Measurements from ENCODE around the gene MOK.

The MOK gene

DNA sequence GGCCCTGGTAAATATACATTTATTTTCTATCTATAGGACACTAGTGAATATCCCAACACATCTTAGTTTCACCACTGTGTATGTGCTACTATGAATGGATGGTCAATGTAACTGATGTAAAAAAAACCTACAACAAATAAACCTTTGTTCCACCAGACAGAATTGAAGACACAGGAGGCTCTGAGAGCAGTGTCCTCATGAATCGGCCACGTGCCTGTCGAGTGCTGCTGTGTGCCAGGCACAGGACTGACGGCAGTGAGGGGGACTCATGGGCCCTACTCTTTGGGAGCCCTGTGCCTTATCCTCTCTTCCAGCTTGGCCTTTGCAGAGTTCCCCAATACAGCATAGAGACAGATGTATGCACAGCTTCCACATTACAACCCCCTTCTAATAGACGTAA lies 39.5 kb upstream of the MOK start:
- H3K27ac ChIP-seq = no peak overlapping the region
- TF ChIP-seq, protein P1, sequence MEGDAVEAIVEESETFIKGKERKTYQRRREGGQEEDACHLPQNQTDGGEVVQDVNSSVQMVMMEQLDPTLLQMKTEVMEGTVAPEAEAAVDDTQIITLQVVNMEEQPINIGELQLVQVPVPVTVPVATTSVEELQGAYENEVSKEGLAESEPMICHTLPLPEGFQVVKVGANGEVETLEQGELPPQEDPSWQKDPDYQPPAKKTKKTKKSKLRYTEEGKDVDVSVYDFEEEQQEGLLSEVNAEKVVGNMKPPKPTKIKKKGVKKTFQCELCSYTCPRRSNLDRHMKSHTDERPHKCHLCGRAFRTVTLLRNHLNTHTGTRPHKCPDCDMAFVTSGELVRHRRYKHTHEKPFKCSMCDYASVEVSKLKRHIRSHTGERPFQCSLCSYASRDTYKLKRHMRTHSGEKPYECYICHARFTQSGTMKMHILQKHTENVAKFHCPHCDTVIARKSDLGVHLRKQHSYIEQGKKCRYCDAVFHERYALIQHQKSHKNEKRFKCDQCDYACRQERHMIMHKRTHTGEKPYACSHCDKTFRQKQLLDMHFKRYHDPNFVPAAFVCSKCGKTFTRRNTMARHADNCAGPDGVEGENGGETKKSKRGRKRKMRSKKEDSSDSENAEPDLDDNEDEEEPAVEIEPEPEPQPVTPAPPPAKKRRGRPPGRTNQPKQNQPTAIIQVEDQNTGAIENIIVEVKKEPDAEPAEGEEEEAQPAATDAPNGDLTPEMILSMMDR (conservative IDR thresholded peaks at IDR 0.05) = no peak

DNA sequence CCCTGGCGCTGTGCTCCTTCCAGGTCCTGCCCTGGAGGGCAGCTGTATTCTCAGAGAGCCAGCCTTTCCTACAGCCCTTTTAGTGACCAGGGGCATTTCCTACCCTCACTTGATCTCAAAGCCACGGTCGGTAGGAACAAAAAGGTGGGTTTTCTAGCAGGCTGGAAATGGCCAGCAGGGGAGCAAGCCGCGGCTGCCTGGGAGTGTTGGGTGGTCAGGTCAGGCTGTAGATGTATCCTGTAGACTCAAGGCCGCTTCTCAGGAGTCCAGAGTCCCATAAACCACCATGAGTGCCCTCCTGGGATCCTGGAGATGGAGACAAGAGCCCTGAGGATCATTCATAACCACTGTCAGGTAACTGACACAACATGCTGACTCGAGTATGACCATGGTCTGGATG lies 39.1 kb upstream of the MOK start:
- no peak overlapping the region for H3K27ac ChIP-seq
- TF ChIP-seq, protein P1 (conservative IDR thresholded peaks at IDR 0.05) = no peak

DNA sequence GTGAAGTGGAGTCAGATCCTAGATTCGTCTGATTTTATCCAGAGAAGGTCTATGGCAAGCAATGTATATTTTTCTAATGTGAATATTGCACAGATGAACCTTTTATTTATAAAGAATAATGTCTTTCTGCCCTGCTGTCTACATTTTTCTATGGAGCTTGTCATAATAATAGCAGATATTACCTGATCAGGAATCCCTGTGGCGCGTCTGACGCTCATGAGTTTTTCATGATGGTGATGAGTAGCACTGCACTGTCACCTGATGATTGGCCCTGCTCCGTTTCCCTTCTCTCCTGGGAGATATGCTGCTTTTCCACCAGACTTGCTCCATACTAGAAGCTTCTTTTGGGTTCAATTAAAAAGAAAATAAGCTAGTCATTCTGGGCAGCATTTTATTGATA lies 37.3 kb upstream of the MOK start:
- TF ChIP-seq, protein P1 (conservative IDR thresholded peaks at IDR 0.05) = no peak
- H3K27ac ChIP-seq = no peak overlapping the region

DNA sequence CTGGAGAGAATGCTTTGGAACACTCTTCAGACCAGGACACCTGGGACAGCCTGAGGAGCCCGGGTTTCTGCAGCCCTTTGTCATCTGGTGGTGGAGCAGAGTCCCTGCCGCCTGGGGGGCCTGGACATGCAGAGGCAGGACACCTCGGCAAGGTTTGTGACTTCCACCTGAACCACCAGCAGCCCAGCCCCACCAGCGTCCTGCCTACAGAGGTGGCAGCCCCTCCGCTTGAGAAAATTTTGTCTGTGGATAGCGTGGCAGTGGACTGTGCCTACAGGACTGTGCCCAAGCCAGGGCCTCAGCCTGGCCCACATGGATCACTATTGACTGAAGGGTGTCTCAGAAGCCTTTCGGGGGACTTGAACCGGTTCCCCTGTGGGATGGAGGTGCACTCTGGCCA lies 36.6 kb upstream of the MOK start:
- TF ChIP-seq, protein P1 (conservative IDR thresholded peaks at IDR 0.05) = no peak
- H3K27ac ChIP-seq = no peak overlapping the region

DNA sequence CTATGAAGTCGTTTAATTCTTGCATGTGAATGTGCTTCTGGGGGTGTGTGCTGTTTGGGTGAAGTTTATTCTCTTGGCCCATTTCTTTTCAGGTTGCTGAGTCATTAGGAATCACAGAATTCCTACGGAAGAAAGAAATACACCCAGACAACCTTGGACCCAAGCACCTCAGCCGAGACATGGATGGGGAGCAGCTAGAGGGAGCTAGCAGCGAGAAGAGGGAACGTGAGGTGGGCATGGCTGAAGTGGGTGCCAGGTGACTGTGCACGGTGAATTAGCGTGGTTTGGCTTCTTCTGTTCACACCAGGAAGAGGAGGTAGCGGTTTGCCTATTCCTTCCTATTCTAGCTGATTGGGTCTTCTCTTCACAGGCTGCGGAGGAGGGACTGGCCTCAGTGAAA lies 33.8 kb upstream of the MOK start:
- no peak overlapping the region for H3K27ac ChIP-seq
- TF ChIP-seq, protein P1 (conservative IDR thresholded peaks at IDR 0.05) = no peak

DNA sequence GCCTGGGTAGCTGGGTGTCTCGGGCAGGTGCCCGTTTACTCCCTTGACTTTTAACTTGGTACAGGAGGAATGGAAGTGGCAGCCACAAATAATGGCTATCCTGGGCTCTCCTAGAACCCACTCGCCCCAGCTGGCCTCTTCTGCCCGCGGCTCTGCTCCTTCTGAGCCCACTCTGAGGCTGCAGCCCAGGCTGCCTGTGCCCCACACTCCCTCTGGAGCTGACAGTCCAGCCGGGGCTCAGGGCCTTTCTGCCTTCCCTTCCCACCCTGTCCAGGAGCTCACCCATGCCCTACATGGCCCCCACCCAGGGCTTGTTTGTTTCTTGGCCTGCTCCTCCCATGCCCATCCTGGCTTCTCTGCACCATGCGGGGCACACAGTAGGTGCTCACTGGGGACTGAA lies 30.2 kb upstream of the MOK start:
- no peak overlapping the region for H3K27ac ChIP-seq
- TF ChIP-seq, protein P1 (conservative IDR thresholded peaks at IDR 0.05) = no peak

DNA sequence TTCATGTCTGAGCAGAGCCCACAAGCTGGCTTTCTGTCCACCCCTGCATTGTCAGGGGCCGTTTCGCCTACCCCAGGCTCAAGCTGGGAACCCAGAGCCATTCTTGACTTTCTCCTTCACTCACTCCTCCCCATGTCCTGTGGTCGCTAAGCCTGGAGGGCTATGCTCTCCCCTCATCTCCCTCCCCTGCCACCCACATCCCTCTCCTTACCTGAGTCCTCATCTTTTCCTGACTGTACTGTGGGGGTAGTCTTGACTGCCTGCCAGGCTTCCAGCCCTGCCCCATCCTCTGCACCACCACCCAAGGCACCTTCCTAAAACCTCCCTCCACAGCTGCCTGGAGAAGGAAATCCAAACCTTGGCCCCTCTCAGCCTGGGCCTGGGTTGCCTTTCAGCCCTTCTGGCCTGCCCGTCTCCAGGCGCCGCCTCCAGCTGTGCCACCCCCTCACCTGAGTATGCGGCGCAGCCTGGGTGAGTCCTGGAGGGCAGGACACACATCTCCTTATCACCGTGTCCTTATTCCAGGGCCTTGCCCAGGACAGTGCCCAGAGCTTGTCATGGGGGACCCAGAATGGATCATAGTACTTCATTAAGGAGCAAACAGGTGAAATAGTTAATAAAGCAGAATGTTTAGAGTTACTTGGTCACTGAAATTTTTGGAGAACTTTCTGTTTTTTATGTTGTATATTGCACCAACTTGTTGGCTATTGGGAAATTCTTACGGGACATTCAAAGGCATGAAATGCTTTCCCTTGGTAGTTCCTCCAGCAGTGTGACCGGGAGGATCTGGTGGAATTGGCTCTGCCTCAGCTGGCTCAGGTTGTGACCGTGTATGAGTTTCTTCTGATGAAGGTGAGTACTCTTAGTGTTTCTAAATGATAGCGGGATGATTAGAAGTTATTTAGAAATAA lies 29.1 kb upstream of the MOK start:
- TF ChIP-seq, protein P1 (conservative IDR thresholded peaks at IDR 0.05) = no peak
- H3K27ac ChIP-seq = no peak overlapping the region
